Naive thymus-derived CD4-positive, alpha-beta T cell (primary cell): ENCODE data around the gene ARMC6. TPM values are rescaled to one million over a fixed set of nuclear protein-coding genes. Genes with fewer than 3 reads are reported as not detected.

Source experiments
- ATAC-seq: fragments of 150-1000 bp; cut with Tn5 transposase; 2 replicates; pipeline ENCODE4 v1.10.0; 2021; ENCODE audit warnings: mild to moderate bottlenecking, moderate library complexity
- CTCF ChIA-PET: fragments of 350-600 bp; sonication (Branson Sonifier 250); formaldehyde crosslinking; loops from one replicate; lab custom pipeline; 2021; ENCODE audit warnings: antibody characterized with exemption; lab: Charles Lee
- POLR2A ChIA-PET: fragments of 350-600 bp; sonication (Branson Sonifier 250); formaldehyde crosslinking; loops from one replicate; lab custom pipeline; 2021; ENCODE audit warnings: antibody characterized with exemption, inconsistent platforms; lab: Charles Lee
- DNase-seq, 9 donors: peaks; one replicate each; pipeline versions ENCODE4 v3.0.0 to v3.0.0-alpha.2; 2020 to 2022; ENCODE audit warnings: mixed read lengths in 1 of 9
- H3K27ac ChIP-seq: one replicate; pipeline ENCODE4 v1.7.0; 2013; ENCODE audit warnings: mild to moderate bottlenecking, low read depth, low read length, moderate library complexity
- H3K27me3 ChIP-seq, 2 donors: one replicate each; pipeline ENCODE4 v1.7.0; 2013; ENCODE audit warnings: low read length in 2 of 2, mild to moderate bottlenecking in 2 of 2, moderate library complexity in 2 of 2; ENCODE audit not compliant: control insufficient read depth in 2 of 2, insufficient read depth in 2 of 2
- H3K36me3 ChIP-seq, 3 experiments: 1 replicate in 2 of 3; 2 replicates in 1 of 3; pipeline ENCODE4 v1.7.0; 2013; ENCODE audit warnings: low read length in 3 of 3, mild to moderate bottlenecking in 3 of 3, moderate library complexity in 1 of 3; ENCODE audit not compliant: insufficient read depth in 3 of 3, control insufficient read depth in 2 of 3
- H3K4me1 ChIP-seq, 2 donors: one replicate each; pipeline ENCODE4 v1.7.0; 2013; ENCODE audit warnings: low read length in 2 of 2, mild to moderate bottlenecking in 2 of 2, moderate library complexity in 1 of 2; ENCODE audit not compliant: control insufficient read depth in 2 of 2, insufficient read depth in 2 of 2
- H3K4me3 ChIP-seq: 2 replicates; pipeline ENCODE4 v1.7.0; 2013; ENCODE audit warnings: mild to moderate bottlenecking, low read length
- H3K9me3 ChIP-seq, 3 experiments: 1 replicate in 2 of 3; 2 replicates in 1 of 3; pipeline ENCODE4 v1.7.0; 2013; ENCODE audit warnings: low read length in 3 of 3; ENCODE audit not compliant: control insufficient read depth in 2 of 3
- H3K27ac Mint-ChIP-seq, 9 donors: one replicate each; pipeline ENCODE4 v1.8.0; 2020 to 2022; ENCODE audit warnings: mixed read lengths in 9 of 9, mild to moderate bottlenecking in 8 of 9, moderate library complexity in 5 of 9, inconsistent platforms in 2 of 9
- H3K27me3 Mint-ChIP-seq, 5 donors: one replicate each; pipeline ENCODE4 v1.8.0; 2021 to 2022; ENCODE audit warnings: mixed read lengths in 5 of 5, mild to moderate bottlenecking in 1 of 5
- H3K36me3 Mint-ChIP-seq, 5 donors: one replicate each; pipeline ENCODE4 v1.8.0; 2020 to 2022; ENCODE audit warnings: mixed read lengths in 5 of 5, mild to moderate bottlenecking in 3 of 5, inconsistent platforms in 1 of 5
- H3K4me1 Mint-ChIP-seq, 7 donors: one replicate each; pipeline ENCODE4 v1.8.0; 2020 to 2022; ENCODE audit warnings: mixed read lengths in 7 of 7, mild to moderate bottlenecking in 3 of 7, inconsistent platforms in 1 of 7
- H3K4me3 Mint-ChIP-seq, 10 donors: one replicate each; pipeline ENCODE4 v1.8.0; 2020 to 2022; ENCODE audit warnings: mild to moderate bottlenecking in 10 of 10, mixed read lengths in 10 of 10, moderate library complexity in 6 of 10, inconsistent platforms in 2 of 10
- H3K9me3 Mint-ChIP-seq, 11 donors: one replicate each; pipeline ENCODE4 v1.8.0; 2020 to 2022; ENCODE audit warnings: mixed read lengths in 11 of 11, mild to moderate bottlenecking in 4 of 11, inconsistent platforms in 1 of 11, moderate library complexity in 1 of 11
- intact Hi-C, 2 donors: fragments of 100-400 bp; cut with micrococcal nuclease; formaldehyde crosslinking; loops; one replicate each; pipeline ENCODE4 v1.15.1; 2023
- polyA plus RNA-seq, 2 donors: library from polyadenylated mRNA; unstranded; fragments of 300-500 nt; fragmentation: Illumina TruSeq; gene quantifications; one replicate each; pipeline ENCODE4 v1.2.3, GENCODE V29; 2021
- total RNA-seq, 6 experiments: library from RNA in 5 of 6; stranded (reverse) in 5 of 6; gene quantifications; 1 replicate in 5 of 6; 2 replicates in 1 of 6; pipeline ENCODE4 v1.2.3 and lab custom pipeline; 2021 to 2026

Gene ARMC6
- total and polyA plus RNA-seq, 7 experiments from 2014 or later = 14.0 to 41.9 (median 16.2) TPM

DNA sequence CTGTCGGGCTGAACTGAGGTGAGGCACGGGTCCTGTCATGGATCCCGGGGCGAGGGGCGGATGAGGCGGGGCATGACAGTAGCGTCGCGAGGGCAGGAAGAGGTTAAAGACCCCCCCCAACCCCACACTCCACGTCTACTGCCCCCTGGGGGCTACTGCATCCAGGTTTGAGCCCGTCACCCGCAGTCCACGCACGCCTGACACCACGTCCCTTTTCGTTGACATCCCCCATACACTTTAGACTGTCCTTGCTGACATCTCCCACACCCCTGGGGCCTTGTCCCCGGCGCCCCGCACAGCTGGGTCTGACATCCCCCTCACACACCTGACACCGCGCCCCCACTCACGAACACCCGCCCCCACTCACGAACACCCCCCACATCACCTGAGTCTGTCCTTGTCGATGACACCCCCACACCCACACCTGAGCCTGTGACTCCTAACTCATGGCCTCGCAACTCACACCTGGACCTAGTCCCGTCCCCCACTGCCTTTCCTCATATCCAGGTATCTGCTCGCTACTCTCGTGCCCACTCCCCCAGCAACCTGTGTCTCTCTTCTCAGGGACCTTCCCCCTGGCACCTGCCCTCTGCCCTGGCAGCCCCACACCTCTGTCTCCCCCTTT, 30.8 kb downstream of the ARMC6 start:
- no peaks in the 10 kb centered on the region for H3K36me3 Mint-ChIP-seq
- intact Hi-C loops = loop anchor here (5.0 to 10.0 kb wide), 3 partner anchors 343 to 423 kb away; partner anchors contain the start of gene GATAD2A (in 1 of the 2)
- peak; percentile 52 for ATAC-seq
- ChIA-PET CTCF (interaction anchor here (1.3 kb wide), 1 partner anchor 51 kb away, joined by 3 read pairs; no protein-coding TSS in a partner anchor), POLR2A (interaction anchor here (0.6 to 1.6 kb wide), 5 partner anchors 34 to 691 kb away, joined by 3 to 4 read pairs (median 3); partner anchors contain the start of genes COPE and DDX49)
- H3K4me1 Mint-ChIP-seq = peaks cover 5 to 46% (median 41%) of the 10 kb centered on the region in 7 donors
- Histone ChIP-seq H3K9me3 (no peaks in the 10 kb centered on the region), H3K4me1 (peaks cover 16 to 19% of the 10 kb centered on the region in 2 donors), H3K4me3 (peak overlapping the region; percentile 67), H3K27me3 (no peaks in the 10 kb centered on the region), H3K27ac (peak overlapping the region; percentile 83), H3K36me3 (peaks cover 0 to 4% (median 0%) of the 10 kb centered on the region in 3 experiments)
- H3K27ac Mint-ChIP-seq = peak overlapping the region; percentile 75 to 98 (median 83)
- peak overlapping the region; percentile 83 to 99 (median 92) for H3K4me3 Mint-ChIP-seq
- H3K9me3 Mint-ChIP-seq = no peaks in the 10 kb centered on the region
- no peaks in the 10 kb centered on the region for H3K27me3 Mint-ChIP-seq
- no peak for DNase-seq

GRCh38 chr19:19064811-19065745, 31.7 kb downstream of the ARMC6 start:
- intact Hi-C loops = loop anchor here (5.0 to 10.0 kb wide), 3 partner anchors 342 to 422 kb away; partner anchors contain the start of gene GATAD2A (in 1 of the 2)
- Histone ChIP-seq H3K4me3 (peak overlapping the region; percentile 67), H3K27ac (peak overlapping the region; percentile 83), H3K36me3 (peaks cover 0 to 4% (median 0%) of the 10 kb centered on the region in 3 experiments), H3K9me3 (no peaks in the 10 kb centered on the region), H3K27me3 (no peaks in the 10 kb centered on the region), H3K4me1 (peaks cover 20 to 22% of the 10 kb centered on the region in 2 donors)
- Mint-ChIP-seq H3K4me3 (peak overlapping the region; percentile 83 to 99 (median 92)), H3K27ac (peak overlapping the region; percentile 75 to 98 (median 83)), H3K4me1 (peaks cover 5 to 50% (median 47%) of the 10 kb centered on the region in 7 donors), H3K36me3 (no peaks in the 10 kb centered on the region), H3K9me3 (no peaks in the 10 kb centered on the region), H3K27me3 (no peaks in the 10 kb centered on the region)
- DNase-seq = peak in 6 of 9 donors; percentile 9 to 53 (median 15)
- ATAC-seq = no peak
- POLR2A ChIA-PET = interaction anchor here (1.5 to 1.6 kb wide), 2 partner anchors 44 to 72 kb away, joined by 3 to 4 read pairs; no protein-coding TSS in a partner anchor
- CTCF ChIA-PET = interaction anchor here (1.2 to 2.3 kb wide), 2 partner anchors 12 to 110 kb away, joined by 4 read pairs; no protein-coding TSS in a partner anchor

DNA sequence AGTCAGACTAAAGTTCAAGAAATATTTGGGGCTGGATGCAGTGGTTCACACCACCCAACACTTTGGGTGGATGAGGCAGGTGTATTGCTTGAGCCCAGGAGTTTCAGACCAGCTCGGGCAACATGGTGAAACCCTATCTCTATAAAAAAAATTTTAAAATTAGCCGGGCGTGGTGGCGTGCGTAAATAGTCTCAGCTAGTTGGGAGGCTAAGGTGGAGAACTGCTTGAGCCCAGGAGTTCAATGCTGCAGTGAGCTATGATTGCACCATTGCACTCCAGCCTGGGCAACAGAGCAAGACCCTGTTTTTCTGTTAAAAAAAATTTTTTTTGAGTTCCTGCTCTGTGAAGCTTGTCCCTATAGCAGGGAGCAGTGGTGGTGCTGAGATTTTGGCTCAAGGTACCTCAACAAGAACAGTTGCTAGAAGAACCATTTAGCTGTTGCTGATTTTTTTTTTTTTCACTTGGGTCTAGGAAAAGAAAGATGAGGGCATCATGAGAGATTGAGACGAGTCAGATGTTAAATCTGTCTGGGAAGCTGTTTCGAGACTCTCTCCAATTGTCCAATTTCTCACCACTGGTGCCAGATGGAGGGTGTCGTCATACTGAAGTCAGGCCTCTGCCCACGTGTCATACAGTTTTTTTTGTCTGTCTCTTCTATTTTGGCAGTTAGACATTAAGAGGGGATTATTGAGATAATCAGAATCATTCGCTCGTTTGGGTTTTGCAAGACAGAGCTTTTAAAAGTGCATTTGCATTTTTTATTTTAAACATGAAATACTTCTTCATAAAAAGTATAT, 34.1 kb downstream of the ARMC6 start:
- ChIA-PET CTCF (interaction anchor here (1.1 to 1.4 kb wide), 3 partner anchors 8 to 73 kb away, joined by 3 to 7 read pairs (median 5); no protein-coding TSS in a partner anchor), POLR2A (no interaction called here)
- H3K4me3 ChIP-seq = no peak overlapping the region
- DNase-seq = no peak
- no peak for ATAC-seq
- H3K27ac ChIP-seq = no peak overlapping the region
- H3K4me3 Mint-ChIP-seq = peak overlapping the region; percentile 2 to 99 (median 46)
- H3K9me3 Mint-ChIP-seq = no peaks in the 10 kb centered on the region
- H3K4me1 ChIP-seq = peaks cover 20 to 22% of the 10 kb centered on the region in 2 donors
- no peaks in the 10 kb centered on the region for H3K27me3 Mint-ChIP-seq
- intact Hi-C loops = loop anchor here in 1 of 2 donors (10.0 kb wide), 1 partner anchor 417 kb away; no protein-coding TSS in a partner anchor
- H3K36me3 Mint-ChIP-seq = peaks cover 0 to 10% (median 0%) of the 10 kb centered on the region in 5 donors
- no peaks in the 10 kb centered on the region for H3K27me3 ChIP-seq
- no peaks in the 10 kb centered on the region for H3K9me3 ChIP-seq
- peak overlapping the region in 5 of 9 donors; percentile 47 to 88 (median 67) for H3K27ac Mint-ChIP-seq
- H3K36me3 ChIP-seq = peaks cover 0 to 12% (median 0%) of the 10 kb centered on the region in 3 experiments
- peaks cover 5 to 55% (median 47%) of the 10 kb centered on the region in 7 donors for H3K4me1 Mint-ChIP-seq

GRCh38 chr19:19068659-19069654, 35.6 kb downstream of the ARMC6 start:
- DNase-seq = no peak
- Mint-ChIP-seq H3K27me3 (no peaks in the 10 kb centered on the region), H3K4me1 (peaks cover 14 to 59% (median 42%) of the 10 kb centered on the region in 7 donors), H3K36me3 (peaks cover 0 to 16% (median 0%) of the 10 kb centered on the region in 5 donors), H3K9me3 (no peaks in the 10 kb centered on the region), H3K4me3 (peak overlapping the region; percentile 5 to 52 (median 28)), H3K27ac (peak overlapping the region in 8 of 9 donors; percentile 32 to 80 (median 51))
- Histone ChIP-seq H3K4me3 (no peak overlapping the region), H3K36me3 (peaks cover 0 to 19% (median 0%) of the 10 kb centered on the region in 3 experiments), H3K4me1 (peaks cover 16 to 17% of the 10 kb centered on the region in 2 donors), H3K27ac (no peak overlapping the region), H3K9me3 (no peaks in the 10 kb centered on the region), H3K27me3 (no peaks in the 10 kb centered on the region)
- intact Hi-C loops = loop anchor here in 1 of 2 donors (10.0 kb wide), 1 partner anchor 416 kb away; no protein-coding TSS in a partner anchor
- CTCF ChIA-PET = interaction anchor here (0.6 to 1.1 kb wide), 6 partner anchors 10 to 915 kb away, joined by 3 to 6 read pairs (median 5); no protein-coding TSS in a partner anchor
- no peak for ATAC-seq
- POLR2A ChIA-PET = no interaction called here

- Histone ChIP-seq H3K27me3 (no peaks in the 10 kb centered on the region), H3K4me1 (peaks cover 12 to 13% of the 10 kb centered on the region in 2 donors), H3K36me3 (peaks cover 0 to 32% (median 0%) of the 10 kb centered on the region in 3 experiments), H3K27ac (no peak overlapping the region), H3K4me3 (no peak overlapping the region), H3K9me3 (no peaks in the 10 kb centered on the region)
- DNase-seq (no peak), ATAC-seq (no peak)
- H3K27me3 Mint-ChIP-seq = no peaks in the 10 kb centered on the region
- no peaks in the 10 kb centered on the region for H3K9me3 Mint-ChIP-seq
- H3K4me3 Mint-ChIP-seq = no peak overlapping the region
- no peak overlapping the region for H3K27ac Mint-ChIP-seq
- intact Hi-C loops = no loop called here
- POLR2A ChIA-PET = no interaction called here
- CTCF ChIA-PET = interaction anchor here (1.2 kb wide), 1 partner anchor 18 kb away, joined by 4 read pairs; no protein-coding TSS in a partner anchor
- H3K4me1 Mint-ChIP-seq = peaks cover 12 to 53% (median 41%) of the 10 kb centered on the region in 7 donors
- peaks cover 0 to 19% (median 0%) of the 10 kb centered on the region in 5 donors for H3K36me3 Mint-ChIP-seq
Measured at GRCh38 chr19:19071897-19072296, 38.5 kb downstream of the ARMC6 start.
